ENCODE measurements around the gene ATP8A2. TPM values are rescaled to one million over a fixed set of nuclear protein-coding genes. Genes with fewer than 3 reads are reported as not detected.
"Not testable (repeated sequence)": the region's sequence is repeated elsewhere in the genome, so short reads cannot be mapped to it uniquely, and the experiment has no call there.

Gene ATP8A2
- total RNA-seq, 4 donors from 2014 or later: 0.18 to 11.6 (median 1.8) TPM

GRCh38 chr13:25541434-25542123, 169.8 kb downstream of the ATP8A2 start:
- no peak overlapping the region for H3K27ac ChIP-seq
- H3K9me3 ChIP-seq: no peaks in the 10 kb centered on the region
- no peaks in the 10 kb centered on the region for H3K27me3 ChIP-seq
- no peaks in the 10 kb centered on the region for H3K36me3 ChIP-seq
- no peak overlapping the region for H3K4me3 ChIP-seq
- TF ChIP-seq POLR2A (IDR thresholded peaks at IDR 0.05) (no peak), CTCF (IDR thresholded peaks at IDR 0.05) (no peak)
- no peaks in the 10 kb centered on the region for H3K4me1 ChIP-seq
- DNase-seq: no peak

- H3K9me3 ChIP-seq, H3K4me3 ChIP-seq, H3K36me3 ChIP-seq, DNase-seq, H3K4me1 ChIP-seq, H3K27ac ChIP-seq, H3K27me3 ChIP-seq: not testable (repeated sequence)
Measured at GRCh38 chr13:25548991-25549390, 177.2 kb downstream of the ATP8A2 start.

GRCh38 chr13:25561812-25562211, 190.0 kb downstream of the ATP8A2 start:
- no peak overlapping the region for H3K27ac ChIP-seq
- H3K27me3 ChIP-seq: no peaks in the 10 kb centered on the region
- H3K4me1 ChIP-seq: no peaks in the 10 kb centered on the region
- no peaks in the 10 kb centered on the region for H3K9me3 ChIP-seq
- H3K36me3 ChIP-seq: no peaks in the 10 kb centered on the region
- no peak for DNase-seq
- no peak overlapping the region for H3K4me3 ChIP-seq
- TF ChIP-seq POLR2A (IDR thresholded peaks at IDR 0.05) (no peak), CTCF (IDR thresholded peaks at IDR 0.05) (no peak)

GRCh38 chr13:25570185-25570584, 198.4 kb downstream of the ATP8A2 start:
- Histone ChIP-seq H3K9me3 (no peaks in the 10 kb centered on the region), H3K4me3 (no peak overlapping the region)
- no peak for DNase-seq

GRCh38 chr13:25571237-25571636, 199.5 kb downstream of the ATP8A2 start:
- DNase-seq: no peak
- Histone ChIP-seq H3K27me3 (no peaks in the 10 kb centered on the region), H3K9me3 (no peaks in the 10 kb centered on the region), H3K36me3 (no peaks in the 10 kb centered on the region), H3K4me1 (no peaks in the 10 kb centered on the region), H3K27ac (no peak overlapping the region), H3K4me3 (no peak overlapping the region)
- TF ChIP-seq POLR2A (IDR thresholded peaks at IDR 0.05) (no peak), CTCF (IDR thresholded peaks at IDR 0.05) (no peak)

More at GRCh38 chr13:25570185-25570584, 198.4 kb downstream of the ATP8A2 start:
- no peak overlapping the region for H3K27ac ChIP-seq
- TF ChIP-seq POLR2A (IDR thresholded peaks at IDR 0.05) (no peak), CTCF (IDR thresholded peaks at IDR 0.05) (no peak)
- no peaks in the 10 kb centered on the region for H3K36me3 ChIP-seq
- H3K4me1 ChIP-seq: no peaks in the 10 kb centered on the region
- no peaks in the 10 kb centered on the region for H3K27me3 ChIP-seq

- not testable (repeated sequence) for H3K4me3 ChIP-seq, H3K4me1 ChIP-seq, H3K9me3 ChIP-seq, DNase-seq, H3K36me3 ChIP-seq, H3K27me3 ChIP-seq, H3K27ac ChIP-seq
Measured at GRCh38 chr13:25572171-25572570, 200.4 kb downstream of the ATP8A2 start.
